ENCODE results near the gene RPS25. TPM values are rescaled to one million over a fixed set of nuclear protein-coding genes. Genes with fewer than 3 reads are reported as not detected.
"Not testable (repeated sequence)": the region's sequence is repeated elsewhere in the genome, so short reads cannot be mapped to it uniquely, and the experiment has no call there.

RPS25 gene
- total RNA-seq, 1 donor from 2014 or later: 827 TPM

DNA sequence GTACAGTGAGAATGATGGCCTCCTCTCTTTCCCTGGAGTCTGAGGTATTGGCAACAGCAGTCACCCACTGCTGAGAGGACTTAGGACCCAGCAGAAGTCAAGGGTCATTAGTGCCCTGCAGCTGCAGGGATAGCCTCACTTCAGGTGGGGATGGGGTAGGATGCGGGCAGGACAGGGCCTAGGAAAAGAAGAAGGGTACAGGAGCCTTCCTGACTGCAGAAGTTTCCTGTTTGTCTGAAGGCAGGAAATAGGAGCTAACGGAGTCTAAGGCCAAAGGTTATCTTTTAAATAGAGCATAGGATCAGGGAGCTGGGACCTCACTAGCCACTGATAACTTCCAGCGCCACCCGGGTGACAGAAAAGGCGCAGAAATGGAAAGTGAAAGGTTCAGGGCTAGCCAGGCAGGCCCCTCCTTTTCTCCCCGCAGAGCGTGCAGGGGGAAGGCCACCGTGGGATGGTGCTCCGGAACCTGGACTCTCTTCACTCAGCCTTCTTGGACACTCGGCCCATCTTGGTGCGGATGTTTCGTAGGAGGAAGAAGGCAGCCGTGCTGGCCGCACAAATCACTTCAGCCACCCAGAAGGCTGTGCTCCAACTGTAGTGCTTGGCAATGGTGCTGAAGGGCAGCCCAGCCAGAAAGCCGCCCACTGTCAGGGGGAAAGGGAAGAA is 6.4 kb upstream of the RPS25 start:
- no peak for DNase-seq
- intact Hi-C loops (cut with DNase I): no loop called here
- no peak for ATAC-seq (ENCODE audit: poor library complexity)

DNA sequence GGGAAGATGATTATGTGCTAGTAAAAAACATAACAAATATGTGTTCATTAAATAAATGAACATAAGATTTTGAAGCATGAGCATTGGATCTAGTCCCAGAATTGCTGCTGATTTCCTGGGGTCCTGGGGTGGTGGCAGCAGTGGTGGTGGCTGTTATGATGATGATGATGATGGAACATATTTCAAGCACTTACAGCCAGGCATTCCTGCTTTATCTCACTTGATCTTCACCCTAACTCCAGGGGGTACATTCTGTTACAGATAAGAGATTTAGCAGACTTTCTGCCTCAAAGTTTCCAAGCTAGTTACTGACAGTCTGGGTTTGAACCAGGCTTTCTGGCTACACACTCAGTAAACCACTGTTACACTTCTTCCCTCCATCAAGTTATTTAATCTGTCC is 5.6 kb upstream of the RPS25 start:
- DNase-seq (no peak), ATAC-seq (ENCODE audit: poor library complexity) (no peak)
- intact Hi-C loops (cut with DNase I): no loop called here

DNA sequence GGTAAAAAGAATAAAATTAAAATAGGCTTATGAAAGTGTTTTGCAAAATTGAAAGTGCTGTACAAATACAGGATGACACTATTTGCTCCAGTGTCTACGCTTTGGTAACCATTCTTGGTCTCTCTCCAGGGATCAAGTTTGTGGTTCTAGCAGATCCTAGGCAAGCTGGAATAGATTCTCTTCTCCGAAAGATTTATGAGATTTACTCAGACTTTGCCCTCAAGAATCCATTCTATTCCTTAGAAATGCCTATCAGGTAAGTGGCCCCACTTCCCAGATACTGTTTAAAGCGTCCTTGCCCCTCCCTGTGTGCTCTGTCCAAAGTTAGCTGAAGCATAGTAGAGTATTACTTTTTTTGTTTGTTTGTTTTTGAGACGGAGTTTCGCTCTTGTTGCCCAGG is 3.5 kb upstream of the RPS25 start:
- DNase-seq: no peak
- ATAC-seq (ENCODE audit: poor library complexity): no peak
- intact Hi-C loops (cut with DNase I): no loop called here

DNA sequence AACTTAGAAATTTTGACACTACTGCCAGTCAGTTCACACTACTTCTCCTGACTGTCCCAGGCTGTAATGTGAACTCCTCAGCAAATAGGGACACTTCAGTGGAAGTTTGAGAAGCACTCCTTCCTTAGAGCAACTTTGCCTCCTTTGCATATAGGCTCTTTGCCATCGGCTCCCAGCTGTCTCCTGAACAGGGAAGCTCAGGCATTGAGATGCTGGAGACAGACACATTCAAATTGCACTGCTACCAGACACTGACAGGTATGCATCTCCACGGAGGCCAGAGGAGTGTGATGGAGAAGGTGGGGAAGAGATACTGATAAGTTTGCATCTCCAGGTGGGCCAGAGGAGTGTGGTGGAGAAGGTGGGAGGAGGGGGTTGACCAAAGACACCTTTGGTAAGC is 1.9 kb upstream of the RPS25 start:
- no peak for ATAC-seq (ENCODE audit: poor library complexity)
- intact Hi-C loops (cut with DNase I): loop anchor here (2.0 kb wide), 1 partner anchor 21 kb away; the partner anchor contains the start of gene CENATAC
- no peak for DNase-seq

DNA sequence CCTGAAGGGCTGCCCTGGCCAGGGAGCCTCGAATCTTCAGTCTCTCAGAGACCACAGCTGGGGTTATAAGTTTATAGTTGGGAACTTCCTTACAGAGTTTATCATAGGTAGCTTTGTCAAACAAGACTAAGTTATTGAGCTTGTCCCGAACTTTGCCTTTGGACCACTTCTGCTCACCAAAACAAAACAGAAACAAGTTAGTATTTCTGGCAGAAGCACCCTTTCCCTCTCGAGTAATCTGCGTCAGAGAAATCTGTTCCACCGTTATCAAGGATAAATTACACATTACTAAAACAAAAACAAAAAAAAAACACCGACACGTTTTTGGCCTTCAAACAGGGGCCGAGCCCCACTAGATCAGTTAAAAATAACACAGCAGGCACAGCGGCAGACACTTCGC is 766 bp downstream of the RPS25 start:
- DNase-seq; ATAC-seq (ENCODE audit: poor library complexity); intact Hi-C loops (cut with DNase I): not testable (repeated sequence)

DNA sequence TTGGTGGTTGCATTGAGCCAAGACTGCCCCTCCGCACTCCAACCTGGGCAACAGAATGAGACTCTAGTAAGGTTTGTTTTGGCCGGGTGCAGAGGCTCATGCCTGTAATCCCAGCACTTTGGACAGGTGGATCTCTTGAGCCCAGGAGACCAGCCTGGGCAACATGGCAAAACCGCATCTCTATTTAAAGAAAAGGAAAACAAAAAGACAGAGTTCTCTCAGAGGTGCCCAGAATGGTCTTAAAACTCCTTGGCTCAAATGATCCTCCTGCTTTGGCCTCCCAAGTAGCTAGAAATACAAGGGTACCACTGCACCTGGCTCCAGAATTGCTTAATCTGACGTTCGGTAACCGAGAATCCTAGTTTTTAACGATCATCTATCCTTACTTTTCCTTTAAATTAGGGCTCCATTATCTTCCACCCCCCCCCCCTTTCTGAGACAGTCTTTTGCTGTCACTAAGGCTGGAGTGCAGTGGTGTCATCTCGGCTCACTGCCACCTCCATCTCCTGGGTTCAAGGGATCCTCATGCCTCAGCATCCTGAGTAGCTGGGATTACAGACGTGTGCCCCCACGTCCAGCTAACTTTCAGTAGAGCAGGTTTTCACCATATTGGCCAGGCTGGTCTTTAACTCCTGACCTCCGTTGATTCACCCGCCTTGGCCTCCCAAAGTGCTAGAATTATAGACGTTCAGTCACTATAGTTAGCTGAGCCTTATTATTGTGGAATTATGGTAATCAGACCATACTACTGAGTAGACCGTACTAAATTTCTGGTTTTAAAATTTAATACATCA is 1.7 kb downstream of the RPS25 start:
- no peak for ATAC-seq (ENCODE audit: poor library complexity)
- DNase-seq: no peak
- intact Hi-C loops (cut with DNase I): no loop called here

DNA sequence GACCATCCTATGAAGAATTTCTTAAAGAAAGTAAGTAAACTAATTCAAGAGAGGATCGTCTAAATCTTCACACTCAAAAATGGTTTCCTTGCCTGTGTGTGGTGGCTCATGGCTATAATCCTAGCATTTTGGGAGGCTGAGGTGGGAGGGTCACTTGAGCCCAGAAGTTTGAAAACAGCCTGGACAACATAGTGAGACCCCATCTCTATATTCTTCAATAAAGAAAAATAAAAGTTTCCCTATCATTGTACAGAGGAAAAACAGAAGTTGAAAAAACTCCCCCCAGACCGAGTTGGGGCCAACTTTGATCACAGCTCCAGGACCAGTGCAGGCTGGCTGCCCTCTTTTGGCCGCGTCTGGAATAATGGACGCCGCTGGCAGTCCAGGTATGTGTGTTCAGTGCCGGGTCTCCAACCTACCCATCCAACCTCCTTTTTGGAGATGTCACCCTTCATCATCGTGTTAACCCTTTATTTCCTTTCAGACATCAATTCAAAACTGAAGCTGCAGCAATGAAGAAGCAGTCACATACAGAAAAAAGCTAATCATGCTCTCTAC is 3.0 kb downstream of the RPS25 start:
- ATAC-seq (ENCODE audit: poor library complexity): no peak

DNA sequence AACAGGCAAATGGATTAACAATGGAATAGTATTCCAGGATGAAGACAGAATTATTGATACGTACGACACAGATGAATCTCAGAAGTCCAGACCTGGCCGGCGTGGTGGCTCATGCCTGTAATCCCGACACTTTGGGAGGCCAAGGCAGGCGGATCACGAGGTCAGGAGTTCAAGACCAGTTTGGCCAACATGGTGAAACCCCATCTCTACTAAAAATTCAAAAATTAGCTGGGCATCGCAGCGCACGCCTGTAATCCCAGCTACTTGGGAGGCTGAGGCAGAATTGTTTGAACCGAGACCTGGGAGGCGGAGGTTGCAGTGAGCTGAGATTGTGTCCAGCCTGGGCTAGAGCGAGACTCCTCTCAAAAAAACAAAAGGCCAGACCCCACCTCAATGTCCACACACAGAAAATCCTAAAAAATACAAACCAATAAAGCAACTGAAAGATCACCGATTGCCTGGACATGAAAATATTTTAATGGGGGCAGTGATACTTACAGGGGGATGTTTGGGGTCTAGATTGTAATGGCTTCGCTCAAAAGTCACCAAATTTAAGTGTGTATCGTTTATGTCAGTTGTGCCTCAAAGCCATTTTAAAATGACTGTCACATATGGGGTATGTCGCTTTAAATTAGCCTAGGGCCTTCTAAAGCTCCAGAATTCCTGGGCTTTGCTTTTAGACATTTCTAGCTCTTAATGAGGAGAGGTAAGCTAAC is 3.8 kb downstream of the RPS25 start:
- ATAC-seq (ENCODE audit: poor library complexity) (no peak), DNase-seq (no peak)
- intact Hi-C loops (cut with DNase I): no loop called here

More for the DNA sequence above, 3.0 kb downstream of the RPS25 start:
- no peak for DNase-seq
- intact Hi-C loops (cut with DNase I): no loop called here

DNA sequence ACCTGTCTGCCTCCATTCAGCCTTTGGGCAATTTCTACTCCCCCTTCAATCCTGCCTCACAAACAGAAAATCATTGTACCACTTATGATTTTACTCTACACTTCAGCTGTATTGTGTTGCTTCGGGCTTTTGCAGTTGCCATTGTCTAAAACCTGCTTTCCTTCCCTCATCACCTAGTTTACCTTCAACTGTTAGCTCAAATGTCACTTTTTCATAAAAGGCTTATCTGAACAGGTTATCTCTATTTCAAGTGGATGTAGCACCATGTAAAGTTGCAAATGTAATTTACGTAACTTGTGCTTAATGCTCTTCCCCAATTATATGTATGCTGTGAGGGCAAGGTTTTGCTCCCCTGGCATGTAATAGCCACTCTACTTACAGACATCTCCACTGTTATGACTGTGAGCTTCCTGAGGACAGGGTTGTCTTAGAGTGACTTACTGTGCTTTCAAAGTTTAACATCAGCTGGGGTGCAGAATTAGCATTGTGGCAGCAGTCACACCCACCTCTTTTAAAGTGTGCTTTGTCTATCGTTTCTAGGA is 5.4 kb downstream of the RPS25 start:
- ATAC-seq (ENCODE audit: poor library complexity) (no peak), DNase-seq (no peak)
- intact Hi-C loops (cut with DNase I): no loop called here

DNA sequence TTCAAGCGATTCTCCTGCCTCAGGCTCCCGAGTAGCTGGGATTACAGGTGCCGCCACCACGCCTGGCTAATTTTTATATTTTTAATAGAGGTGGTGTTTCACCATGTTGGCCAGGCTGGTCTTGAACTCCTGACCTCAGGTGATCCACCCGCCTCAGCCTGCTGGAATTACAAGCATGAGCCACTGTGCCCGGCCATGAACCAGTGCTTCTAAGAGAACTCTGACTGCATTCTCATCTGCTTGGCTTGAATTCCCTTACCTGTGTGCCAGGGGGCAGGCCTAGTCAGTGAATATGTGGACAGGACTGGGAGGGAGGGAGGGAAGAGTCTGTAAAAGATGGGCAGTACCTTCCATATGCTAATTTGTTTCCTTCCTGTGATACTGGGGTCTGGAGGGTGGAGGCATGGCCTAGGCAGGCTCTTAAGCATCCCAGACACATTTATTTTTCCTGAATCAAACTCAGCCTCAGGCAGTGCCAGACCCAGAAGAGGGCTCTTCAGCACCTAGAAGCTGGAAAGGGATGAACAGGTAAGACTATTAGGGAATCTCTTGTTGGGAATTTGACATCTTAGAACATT is 6.6 kb downstream of the RPS25 start:
- intact Hi-C loops (cut with DNase I): no loop called here
- DNase-seq (no peak), ATAC-seq (ENCODE audit: poor library complexity) (no peak)

DNA sequence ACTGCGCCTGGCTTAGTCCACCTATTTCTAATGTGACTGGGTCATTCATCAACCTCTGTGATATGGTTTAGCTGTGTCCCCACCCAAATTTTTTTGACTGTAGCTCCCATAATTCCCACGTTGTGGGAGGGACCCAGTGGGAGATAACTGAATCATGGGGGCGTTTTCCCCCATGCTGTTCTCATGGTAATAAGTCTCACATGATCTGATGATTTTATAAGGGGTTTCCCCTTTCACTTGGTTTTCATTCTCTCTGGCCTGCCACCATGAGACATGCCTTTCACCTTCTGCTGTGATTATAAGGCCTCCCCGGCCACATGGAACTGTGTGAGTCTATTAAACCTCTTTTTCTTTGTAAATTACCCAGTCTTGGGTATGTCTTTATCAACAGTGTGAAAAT is 11.5 kb downstream of the RPS25 start:
- DNase-seq (no peak), ATAC-seq (ENCODE audit: poor library complexity) (no peak)
- intact Hi-C loops (cut with DNase I): no loop called here

DNA sequence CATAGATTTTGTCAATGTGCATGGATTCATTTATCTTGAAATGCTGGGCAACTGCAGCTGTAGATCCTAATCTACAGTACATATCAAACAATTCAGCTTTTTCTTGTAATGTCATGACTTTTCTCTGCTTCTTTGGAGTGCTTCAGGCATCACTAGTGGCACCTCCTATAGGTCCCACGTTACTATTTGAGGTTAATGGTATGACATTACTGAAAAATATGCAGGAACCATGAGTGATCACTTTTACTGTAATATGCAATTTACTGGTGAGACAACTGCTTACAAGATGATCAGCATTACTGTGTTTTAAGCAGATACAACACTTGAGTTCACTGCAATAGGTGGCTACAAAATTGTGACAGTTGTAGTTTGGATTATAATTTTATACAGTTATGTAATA is 17.2 kb downstream of the RPS25 start:
- no peak for ATAC-seq (ENCODE audit: poor library complexity)
- intact Hi-C loops (cut with DNase I): no loop called here
- no peak for DNase-seq

DNA sequence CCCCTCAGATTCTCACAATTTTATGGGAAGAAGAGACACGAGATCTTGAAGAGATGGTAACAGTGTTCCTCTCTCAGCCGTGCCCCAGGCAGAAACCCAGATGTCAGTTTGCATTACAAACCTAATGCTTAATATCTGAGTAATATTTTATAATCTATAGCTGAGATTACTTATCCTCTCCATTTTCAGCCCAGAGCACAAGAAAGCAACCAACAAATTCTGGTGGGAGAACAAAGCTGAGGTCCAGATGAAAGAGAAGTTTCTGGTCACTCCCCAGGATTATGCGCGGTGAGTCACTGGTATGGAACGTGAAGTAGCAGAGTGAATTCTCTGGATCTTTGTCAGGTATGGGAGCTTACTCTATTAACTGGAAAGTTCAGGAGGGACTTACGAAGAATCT is 19.3 kb downstream of the RPS25 start:
- no peak for ATAC-seq (ENCODE audit: poor library complexity)
- intact Hi-C loops (cut with DNase I): loop anchor here (2.0 kb wide), 1 partner anchor 20 kb away; the partner anchor contains the start of genes RPS25 and TRAPPC4

DNA sequence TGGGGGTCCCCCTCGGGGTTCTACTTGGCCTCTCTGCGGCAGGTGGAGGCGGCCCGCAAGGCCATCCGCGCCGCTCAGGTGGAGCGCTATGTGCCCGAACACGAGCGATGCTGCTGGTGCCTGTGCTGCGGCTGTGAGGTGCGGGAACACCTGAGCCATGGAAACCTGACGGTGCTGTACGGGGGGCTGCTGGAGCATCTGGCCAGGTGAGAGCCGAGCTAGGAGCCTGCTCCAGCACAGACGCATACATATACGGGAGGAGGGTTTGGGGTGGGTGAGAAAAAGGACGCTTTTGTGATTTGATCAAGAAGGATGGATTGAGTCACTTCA is 19.8 kb downstream of the RPS25 start:
- ATAC-seq (ENCODE audit: poor library complexity) (peak; percentile 34), DNase-seq (no peak)
- intact Hi-C loops (cut with DNase I): loop anchor here (2.0 kb wide), 1 partner anchor 20 kb away; the partner anchor contains the start of genes RPS25 and TRAPPC4

More for the DNA sequence above, 19.3 kb downstream of the RPS25 start:
- no peak for DNase-seq

DNA sequence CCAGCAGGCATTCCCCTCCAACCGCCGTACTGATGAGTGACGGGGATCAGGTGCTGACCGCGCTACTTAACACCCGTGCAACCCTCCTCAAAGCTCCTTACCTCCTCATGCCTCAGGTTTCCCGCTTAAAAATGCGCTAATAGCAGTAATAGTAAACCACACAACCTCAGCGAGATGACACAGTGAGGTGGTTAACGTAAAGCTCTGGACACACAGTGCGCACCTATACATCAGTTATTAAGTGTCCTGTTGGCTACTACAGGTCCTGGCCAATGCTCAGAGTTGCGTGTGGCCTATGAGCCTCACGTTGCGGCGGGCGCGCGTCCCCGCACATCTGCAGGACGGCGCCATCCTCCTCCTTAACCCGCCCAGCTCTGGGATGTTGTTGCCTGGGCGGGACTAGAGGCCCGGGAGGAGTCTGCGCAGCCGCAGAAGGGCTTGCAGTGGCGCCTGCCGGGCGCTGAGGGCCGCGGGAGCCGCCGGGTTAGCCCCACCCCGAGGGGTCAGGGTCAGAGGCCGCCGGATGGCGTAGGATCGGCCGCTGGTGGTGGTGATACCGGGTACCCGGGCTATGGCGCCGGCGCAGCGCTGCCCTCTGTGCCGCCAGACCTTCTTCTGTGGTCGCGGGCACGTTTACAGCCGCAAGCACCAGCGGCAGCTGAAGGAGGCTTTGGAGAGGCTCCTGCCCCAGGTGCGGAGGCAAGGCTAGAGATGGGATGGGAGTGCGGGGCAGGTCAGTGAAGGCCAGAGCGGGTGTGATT is 20.3 kb downstream of the RPS25 start, which contains the start of gene CENATAC:
TSS of gene CENATAC (plus strand) at position 512 of the 761 bp plus-strand sequence. CDS start at position 572, 60 bp downstream.
- intact Hi-C loops (cut with DNase I): loop anchor here (2.0 kb wide), 1 partner anchor 21 kb away; the partner anchor contains the start of genes RPS25 and TRAPPC4
- ATAC-seq (ENCODE audit: poor library complexity): peak; percentile 100
- DNase-seq: peak; percentile 98

DNA sequence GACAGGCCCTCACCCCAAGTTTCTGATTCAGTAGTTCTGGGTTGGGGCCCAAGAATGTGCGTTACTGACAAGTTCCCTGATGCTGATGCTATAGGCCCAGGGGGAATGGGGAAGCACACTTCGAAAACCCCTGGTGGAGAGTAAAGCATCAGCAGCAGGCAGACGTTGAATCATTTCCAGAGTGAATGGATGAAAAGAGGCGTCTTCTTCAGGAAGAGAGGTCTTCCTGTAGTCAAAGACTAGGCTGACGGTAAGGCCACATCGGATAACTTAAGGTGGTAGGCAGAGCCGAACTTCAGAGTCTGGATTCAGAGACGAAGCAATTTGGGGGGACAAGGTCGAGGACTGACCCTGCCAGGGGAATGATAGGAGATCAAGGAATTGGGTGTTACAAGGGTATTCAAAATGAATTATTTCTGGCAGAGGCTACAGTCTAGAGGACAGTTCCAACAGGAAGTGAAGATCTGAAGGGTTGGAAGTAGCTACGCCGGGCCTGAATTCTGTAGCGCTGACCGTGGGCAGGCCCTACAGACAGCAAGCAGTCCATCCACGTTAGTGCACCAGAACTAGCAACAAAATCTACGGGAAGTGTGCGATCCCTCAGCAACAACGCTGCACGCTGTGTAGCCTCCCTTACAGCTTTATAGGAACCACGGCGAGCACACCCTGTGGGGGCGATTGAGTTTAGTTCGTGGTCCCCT is 21.1 kb downstream of the RPS25 start:
- no peak for DNase-seq
- intact Hi-C loops (cut with DNase I): no loop called here
- peak; percentile 44 for ATAC-seq (ENCODE audit: poor library complexity)

DNA sequence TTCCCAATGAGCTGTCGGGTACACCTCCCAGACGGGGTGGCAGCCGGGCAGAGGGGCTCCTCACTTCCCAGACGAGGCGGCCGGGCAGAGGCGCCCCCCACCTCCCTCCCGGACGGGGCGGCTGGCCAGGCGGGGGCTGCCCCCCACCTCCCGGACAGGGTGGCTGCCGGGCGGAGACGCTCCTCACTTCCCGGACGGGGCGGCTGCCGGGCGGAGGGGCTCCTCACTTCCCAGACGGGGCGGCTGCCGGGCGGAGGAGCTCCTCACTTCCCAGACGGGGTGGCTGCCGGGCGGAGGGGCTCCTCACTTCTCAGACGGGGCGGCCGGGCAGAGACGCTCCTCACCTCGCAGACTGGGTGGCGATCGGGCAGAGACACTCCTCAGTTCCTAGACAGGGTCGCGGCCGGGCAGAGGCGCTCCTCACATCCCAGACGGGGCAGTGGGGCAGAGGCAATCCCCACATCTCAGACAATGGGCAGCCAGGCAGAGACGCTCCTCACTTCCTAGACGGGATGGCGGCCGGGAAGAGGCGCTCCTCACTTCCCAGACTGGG is 26.6 kb downstream of the RPS25 start:
- intact Hi-C loops (cut with DNase I): not testable (repeated sequence)

More for the DNA sequence above, 26.6 kb downstream of the RPS25 start:
- ATAC-seq (ENCODE audit: poor library complexity); DNase-seq: not testable (repeated sequence)

Measured in Right ventricle myocardium superior (tissue), 1 donor.